ENCODE data around the gene PDE4D.

DNA sequence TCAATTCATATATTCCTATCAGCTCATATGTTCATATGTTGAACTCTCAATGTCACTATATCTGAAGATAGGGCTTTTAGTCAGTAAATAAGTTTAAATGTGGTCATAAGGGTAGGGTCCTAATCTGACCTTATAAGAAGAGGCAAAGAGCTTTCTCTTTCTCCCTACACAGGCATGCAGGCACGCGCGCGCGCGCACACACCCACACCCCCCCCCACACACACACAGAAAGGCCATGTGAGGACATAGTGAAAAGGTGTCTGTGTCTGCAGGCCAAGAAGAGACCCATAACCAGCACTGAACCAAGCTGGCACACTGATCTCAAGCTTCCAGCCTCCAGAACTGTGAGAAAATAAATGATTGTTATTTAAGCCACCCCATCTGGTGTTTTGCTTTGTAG lies 76.0 kb downstream of the PDE4D start:
- TF ChIP-seq, protein P1, sequence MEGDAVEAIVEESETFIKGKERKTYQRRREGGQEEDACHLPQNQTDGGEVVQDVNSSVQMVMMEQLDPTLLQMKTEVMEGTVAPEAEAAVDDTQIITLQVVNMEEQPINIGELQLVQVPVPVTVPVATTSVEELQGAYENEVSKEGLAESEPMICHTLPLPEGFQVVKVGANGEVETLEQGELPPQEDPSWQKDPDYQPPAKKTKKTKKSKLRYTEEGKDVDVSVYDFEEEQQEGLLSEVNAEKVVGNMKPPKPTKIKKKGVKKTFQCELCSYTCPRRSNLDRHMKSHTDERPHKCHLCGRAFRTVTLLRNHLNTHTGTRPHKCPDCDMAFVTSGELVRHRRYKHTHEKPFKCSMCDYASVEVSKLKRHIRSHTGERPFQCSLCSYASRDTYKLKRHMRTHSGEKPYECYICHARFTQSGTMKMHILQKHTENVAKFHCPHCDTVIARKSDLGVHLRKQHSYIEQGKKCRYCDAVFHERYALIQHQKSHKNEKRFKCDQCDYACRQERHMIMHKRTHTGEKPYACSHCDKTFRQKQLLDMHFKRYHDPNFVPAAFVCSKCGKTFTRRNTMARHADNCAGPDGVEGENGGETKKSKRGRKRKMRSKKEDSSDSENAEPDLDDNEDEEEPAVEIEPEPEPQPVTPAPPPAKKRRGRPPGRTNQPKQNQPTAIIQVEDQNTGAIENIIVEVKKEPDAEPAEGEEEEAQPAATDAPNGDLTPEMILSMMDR (IDR thresholded peaks at IDR 0.05; ENCODE audit: insufficient read depth, low read length): no peak
- TF ChIP-seq GABPA (IDR thresholded peaks at IDR 0.05; ENCODE audit: low read depth) (no peak), POLR2AphosphoS5 (IDR thresholded peaks at IDR 0.05; ENCODE audit: low read depth) (no peak)
